ENCODE results near the gene OR51E1. TPM values are rescaled to one million over a fixed set of nuclear protein-coding genes. Genes with fewer than 3 reads are reported as not detected.

Gene OR51E1
- total RNA-seq, 3 donors from 2014 or later: 0.32 to 0.95 (median 0.67) TPM

GRCh38 chr11:4636136-4636535, 7.6 kb upstream of the OR51E1 start:
- no peak for DNase-seq
- no peaks in the 10 kb centered on the region for H3K4me1 ChIP-seq (ENCODE audit: low read depth)
- no peaks in the 10 kb centered on the region for H3K9me3 ChIP-seq
- intact Hi-C loops (cut with DNase I, micrococcal nuclease): loop anchor here (5.0 to 10.0 kb wide), 3 partner anchors 191 to 369 kb away; partner anchors contain the start of gene OR51L1 (in 1 of the 2)
- no peaks in the 10 kb centered on the region for H3K36me3 ChIP-seq (ENCODE audit: low read depth)
- no peak for TF ChIP-seq CTCF (IDR thresholded peaks at IDR 0.05)
- ATAC-seq: no peak
- H3K4me3 ChIP-seq: no peak overlapping the region

- Histone ChIP-seq H3K9me3 (no peaks in the 10 kb centered on the region), H3K4me1 (ENCODE audit: low read depth) (no peaks in the 10 kb centered on the region), H3K4me3 (no peak within 1 kb of the TSS), H3K36me3 (ENCODE audit: low read depth) (no peaks in the 10 kb centered on the region)
- TF ChIP-seq CTCF (IDR thresholded peaks at IDR 0.05): peak; percentile 77
- peak; percentile 54 to 77 (median 75) for DNase-seq
- peak; percentile 95 for ATAC-seq
- intact Hi-C loops (cut with DNase I, micrococcal nuclease): loop anchor here (5.0 to 10.0 kb wide), 3 partner anchors 190 to 368 kb away; partner anchors contain the start of gene OR51L1 (in 1 of the 2)
Observed at GRCh38 chr11:4636962-4637661, 6.7 kb upstream of the OR51E1 start, which contains the start of gene OR51D1. TSS of gene OR51D1 (plus strand) at chr11:4637477. CDS start at chr11:4639791, 2,314 bp downstream.

- no peak for ATAC-seq
- intact Hi-C loops (cut with DNase I, micrococcal nuclease): loop anchor here (5.0 to 10.0 kb wide), 3 partner anchors 190 to 367 kb away; partner anchors contain the start of gene OR51L1 (in 1 of the 2)
Observed at GRCh38 chr11:4637662-4638047, 6.1 kb upstream of the OR51E1 start.

GRCh38 chr11:4639931-4640330, 3.9 kb upstream of the OR51E1 start:
- no peak for DNase-seq
- no peaks in the 10 kb centered on the region for H3K4me1 ChIP-seq (ENCODE audit: low read depth)
- intact Hi-C loops (cut with DNase I, micrococcal nuclease): loop anchor here (5.0 to 10.0 kb wide), 3 partner anchors 187 to 365 kb away; partner anchors contain the start of gene OR51L1 (in 1 of the 2)
- no peak for ATAC-seq
- H3K36me3 ChIP-seq (ENCODE audit: low read depth): no peaks in the 10 kb centered on the region
- H3K4me3 ChIP-seq: no peak overlapping the region
- TF ChIP-seq CTCF (IDR thresholded peaks at IDR 0.05): no peak
- no peaks in the 10 kb centered on the region for H3K9me3 ChIP-seq

More at GRCh38 chr11:4637662-4638047, 6.1 kb upstream of the OR51E1 start:
- Histone ChIP-seq H3K9me3 (no peaks in the 10 kb centered on the region), H3K36me3 (ENCODE audit: low read depth) (no peaks in the 10 kb centered on the region), H3K4me3 (no peak overlapping the region), H3K4me1 (ENCODE audit: low read depth) (no peaks in the 10 kb centered on the region)
- TF ChIP-seq CTCF (IDR thresholded peaks at IDR 0.05): no peak
- no peak for DNase-seq

- H3K36me3 ChIP-seq (ENCODE audit: low read depth): no peaks in the 10 kb centered on the region
- H3K4me3 ChIP-seq: no peak overlapping the region
- ATAC-seq (no peak), DNase-seq (no peak)
- H3K4me1 ChIP-seq (ENCODE audit: low read depth): no peaks in the 10 kb centered on the region
- intact Hi-C loops (cut with DNase I, micrococcal nuclease): no loop called here
- TF ChIP-seq CTCF (IDR thresholded peaks at IDR 0.05): no peak
- no peaks in the 10 kb centered on the region for H3K9me3 ChIP-seq
Observed at GRCh38 chr11:4641501-4641900, 2.3 kb upstream of the OR51E1 start.
